Nephron progenitor cell (in vitro differentiated cells): ENCODE data around the gene KRT38.

Experiments
- DNase-seq: peaks from one replicate; pipeline ENCODE4 v3.0.0; 2021
- H3K27ac Mint-ChIP-seq: 2 replicates; pipeline ENCODE4 v1.8.0; 2021; ENCODE audit warnings: mild to moderate bottlenecking, moderate library complexity, mixed read lengths
- H3K27me3 Mint-ChIP-seq: 2 replicates; pipeline ENCODE4 v1.8.0; 2021; ENCODE audit warnings: mild to moderate bottlenecking, low read depth, mixed read lengths; ENCODE audit not compliant: poor library complexity
- H3K36me3 Mint-ChIP-seq: 2 replicates; pipeline ENCODE4 v1.8.0; 2021; ENCODE audit warnings: low read depth, mixed read lengths
- H3K4me1 Mint-ChIP-seq: 2 replicates; pipeline ENCODE4 v1.8.0; 2021; ENCODE audit warnings: mixed read lengths
- H3K4me3 Mint-ChIP-seq: 2 replicates; pipeline ENCODE4 v1.8.0; 2021; ENCODE audit warnings: mild to moderate bottlenecking, moderate library complexity, mixed read lengths
- H3K9me3 Mint-ChIP-seq: 2 replicates; pipeline ENCODE4 v1.8.0; 2021; ENCODE audit warnings: mild to moderate bottlenecking, moderate library complexity, mixed read lengths
- TF ChIP-seq, protein P1 (sequence below): fragments of 200-600 bp; sonication (generic); IDR thresholded peaks from 2 replicates; pipeline ENCODE4 v1.5.0; 2021; ENCODE audit warnings: antibody characterized with exemption

Gene KRT38

GRCh38 chr17:41419716-41420115, 21.1 kb downstream of the KRT38 start:
- Mint-ChIP-seq H3K27ac (no peak overlapping the region), H3K4me1 (peaks cover 27% of the 10 kb centered on the region), H3K4me3 (no peak overlapping the region), H3K27me3 (no peaks in the 10 kb centered on the region), H3K9me3 (no peaks in the 10 kb centered on the region), H3K36me3 (no peaks in the 10 kb centered on the region)
- TF ChIP-seq, protein P1, sequence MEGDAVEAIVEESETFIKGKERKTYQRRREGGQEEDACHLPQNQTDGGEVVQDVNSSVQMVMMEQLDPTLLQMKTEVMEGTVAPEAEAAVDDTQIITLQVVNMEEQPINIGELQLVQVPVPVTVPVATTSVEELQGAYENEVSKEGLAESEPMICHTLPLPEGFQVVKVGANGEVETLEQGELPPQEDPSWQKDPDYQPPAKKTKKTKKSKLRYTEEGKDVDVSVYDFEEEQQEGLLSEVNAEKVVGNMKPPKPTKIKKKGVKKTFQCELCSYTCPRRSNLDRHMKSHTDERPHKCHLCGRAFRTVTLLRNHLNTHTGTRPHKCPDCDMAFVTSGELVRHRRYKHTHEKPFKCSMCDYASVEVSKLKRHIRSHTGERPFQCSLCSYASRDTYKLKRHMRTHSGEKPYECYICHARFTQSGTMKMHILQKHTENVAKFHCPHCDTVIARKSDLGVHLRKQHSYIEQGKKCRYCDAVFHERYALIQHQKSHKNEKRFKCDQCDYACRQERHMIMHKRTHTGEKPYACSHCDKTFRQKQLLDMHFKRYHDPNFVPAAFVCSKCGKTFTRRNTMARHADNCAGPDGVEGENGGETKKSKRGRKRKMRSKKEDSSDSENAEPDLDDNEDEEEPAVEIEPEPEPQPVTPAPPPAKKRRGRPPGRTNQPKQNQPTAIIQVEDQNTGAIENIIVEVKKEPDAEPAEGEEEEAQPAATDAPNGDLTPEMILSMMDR: no peak
- no peak for DNase-seq

DNA sequence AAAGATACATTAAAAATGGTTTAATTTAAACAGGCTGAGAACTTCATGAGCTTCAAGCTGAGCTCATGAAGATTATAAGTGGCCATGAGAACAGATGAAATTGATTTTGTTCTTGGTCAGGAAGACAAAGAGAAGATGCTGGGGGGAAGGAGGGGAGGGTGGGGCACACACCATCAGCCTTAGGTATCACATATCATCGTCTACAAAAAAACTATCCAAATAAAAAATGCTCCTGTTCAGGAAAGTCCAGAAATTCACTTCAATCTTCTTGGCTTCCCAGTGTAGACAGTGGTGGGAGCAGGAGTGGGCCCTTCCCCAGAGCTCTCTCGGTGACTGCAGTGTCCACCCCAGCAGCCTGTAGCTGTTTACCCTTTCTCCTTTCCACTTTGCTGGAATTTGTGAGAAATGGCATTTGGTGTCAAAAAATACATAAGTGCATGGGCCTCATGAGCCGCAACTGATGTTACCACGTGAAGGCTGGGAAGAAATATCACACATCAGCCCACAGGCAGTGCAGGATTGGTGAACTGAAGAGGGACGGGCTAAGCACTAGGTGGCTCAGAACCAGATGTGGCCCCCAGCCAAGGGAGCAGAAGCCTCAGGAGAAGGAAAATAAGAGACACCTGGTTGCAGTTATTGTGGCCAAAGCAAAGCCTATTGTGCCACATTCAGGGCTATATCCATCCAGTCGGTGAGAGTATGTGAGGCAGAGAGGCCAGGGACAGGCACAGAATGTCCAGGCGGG, 22.5 kb downstream of the KRT38 start:
- H3K36me3 Mint-ChIP-seq: no peaks in the 10 kb centered on the region
- H3K9me3 Mint-ChIP-seq: no peaks in the 10 kb centered on the region
- no peaks in the 10 kb centered on the region for H3K27me3 Mint-ChIP-seq
- DNase-seq: no peak
- H3K4me3 Mint-ChIP-seq: no peak overlapping the region
- no peak overlapping the region for H3K27ac Mint-ChIP-seq
- peaks cover 33% of the 10 kb centered on the region for H3K4me1 Mint-ChIP-seq
- TF ChIP-seq, protein P1: no peak

DNA sequence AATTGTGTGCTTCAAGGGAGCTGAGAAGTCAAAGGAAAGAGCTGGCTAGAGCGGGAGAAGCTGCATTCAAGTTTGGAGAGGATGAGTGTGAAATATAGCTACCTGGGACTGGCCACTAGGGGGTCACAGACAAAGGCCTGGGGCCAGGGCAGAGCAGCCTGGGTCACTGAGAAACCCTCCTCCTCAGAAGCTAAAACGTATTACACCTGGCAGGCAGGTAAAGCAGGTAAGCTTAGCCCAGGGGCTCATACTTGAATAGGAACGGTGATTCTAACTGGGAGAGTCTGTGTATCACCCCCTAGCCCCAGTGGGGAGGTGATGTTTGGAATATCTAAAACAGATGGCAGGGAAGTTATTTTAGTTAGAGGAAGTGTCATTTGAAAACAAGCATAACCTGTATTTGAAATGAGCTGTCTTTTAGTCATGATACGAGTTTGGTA, 23.2 kb downstream of the KRT38 start:
- Mint-ChIP-seq H3K36me3 (no peaks in the 10 kb centered on the region), H3K4me1 (peaks cover 37% of the 10 kb centered on the region), H3K27me3 (no peaks in the 10 kb centered on the region), H3K27ac (no peak overlapping the region), H3K4me3 (no peak overlapping the region), H3K9me3 (no peaks in the 10 kb centered on the region)
- TF ChIP-seq, protein P1: peak; percentile 40
- DNase-seq: no peak

- Mint-ChIP-seq H3K9me3 (no peaks in the 10 kb centered on the region), H3K27ac (no peak overlapping the region), H3K27me3 (no peaks in the 10 kb centered on the region), H3K36me3 (no peaks in the 10 kb centered on the region), H3K4me3 (no peak overlapping the region), H3K4me1 (peaks cover 37% of the 10 kb centered on the region)
- DNase-seq: no peak
- TF ChIP-seq, protein P1: no peak
These were observed 23.7 kb downstream of the KRT38 start for GRCh38 chr17:41417127-41417526.

DNA sequence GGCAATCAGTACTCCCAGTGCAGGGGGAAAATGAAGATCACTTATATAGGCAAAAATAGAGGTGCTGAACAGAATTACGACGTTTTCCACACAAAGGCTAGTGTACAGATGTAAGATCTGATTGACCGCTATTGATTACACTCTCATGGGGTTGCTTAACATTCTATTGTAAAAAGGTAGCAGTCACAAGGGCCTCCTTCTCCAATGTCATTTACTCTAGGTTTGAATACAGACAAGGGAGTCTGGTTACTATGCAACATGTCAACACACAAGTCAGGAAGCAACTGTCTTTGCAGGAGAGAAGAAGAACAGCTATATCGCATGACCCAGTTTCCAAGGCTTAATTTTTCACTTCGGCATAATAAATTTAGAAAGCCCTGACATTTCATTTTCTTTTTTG, 24.3 kb downstream of the KRT38 start:
- no peak for DNase-seq
- peak overlapping the region; percentile 10 for H3K27ac Mint-ChIP-seq
- no peaks in the 10 kb centered on the region for H3K36me3 Mint-ChIP-seq
- TF ChIP-seq, protein P1: no peak
- H3K27me3 Mint-ChIP-seq: no peaks in the 10 kb centered on the region
- no peak overlapping the region for H3K4me3 Mint-ChIP-seq
- peaks cover 37% of the 10 kb centered on the region for H3K4me1 Mint-ChIP-seq
- H3K9me3 Mint-ChIP-seq: no peaks in the 10 kb centered on the region

DNA sequence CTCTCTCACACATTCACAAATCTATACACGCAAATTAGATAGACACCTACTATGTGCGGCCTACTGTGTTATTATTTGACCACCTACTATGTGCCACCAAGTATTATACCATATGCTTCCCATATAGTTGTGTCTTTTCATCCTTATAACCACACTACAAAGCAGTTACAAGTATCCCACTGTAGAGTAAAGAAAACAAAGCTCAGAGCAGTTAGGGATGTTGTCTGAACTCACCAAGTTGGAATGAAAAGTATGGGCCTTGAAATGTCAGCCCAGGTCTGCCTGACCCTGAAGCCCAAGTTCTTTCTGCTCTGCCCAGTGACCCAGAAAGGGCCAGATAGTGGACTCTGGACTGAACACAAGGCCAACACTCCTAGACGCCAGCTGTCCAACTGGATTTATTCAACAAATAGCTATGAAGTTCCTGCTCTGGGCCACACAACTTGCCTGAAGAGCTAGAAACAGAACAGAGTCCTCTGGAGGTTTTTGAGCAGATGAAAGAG, 24.9 kb downstream of the KRT38 start:
- no peak overlapping the region for H3K4me3 Mint-ChIP-seq
- DNase-seq: no peak
- no peaks in the 10 kb centered on the region for H3K36me3 Mint-ChIP-seq
- H3K9me3 Mint-ChIP-seq: no peaks in the 10 kb centered on the region
- peaks cover 4% of the 10 kb centered on the region for H3K27me3 Mint-ChIP-seq
- H3K27ac Mint-ChIP-seq: peak overlapping the region; percentile 10
- TF ChIP-seq, protein P1: no peak
- H3K4me1 Mint-ChIP-seq: peaks cover 36% of the 10 kb centered on the region
